NT2/D1 (cell line): ENCODE data around the gene NLN.

ENCODE experiments used
- SUZ12 ChIP-seq: IDR thresholded peaks from 2 replicates; pipeline ENCODE4 v1.6.1; 2011; ENCODE audit not compliant: insufficient read length, insufficient read depth; ENCODE audit errors: extremely low read depth
- YY1 ChIP-seq: IDR thresholded peaks from 2 replicates; pipeline ENCODE4 v1.6.1; 2011; ENCODE audit not compliant: insufficient read length, insufficient read depth
- ZNF274 ChIP-seq: IDR thresholded peaks from 2 replicates; pipeline ENCODE4 v1.6.1; 2011; ENCODE audit warnings: mild to moderate bottlenecking, low read depth, low read length

- TF ChIP-seq SUZ12 (no peak), YY1 (no peak), ZNF274 (no peak)
Measured at GRCh38 chr5:65699338-65699737, 22.7 kb upstream of the NLN start.
